GM12878 (cell line): Measurements from ENCODE around the gene FXYD1. TPM values are rescaled to one million over a fixed set of nuclear protein-coding genes. Genes with fewer than 3 reads are reported as not detected.

Source experiments
- ATAC-seq: fragments of 200-7000 bp; cut with Tn5 transposase; 3 replicates; pipeline ENCODE4 v1.9.1; 2020; ENCODE audit warnings: mild to moderate bottlenecking, moderate library complexity
- BruUV-seq: library from RNA; stranded (reverse); fragments of 400-500 nt; replicated peaks from 2 replicates; lab custom pipeline; 2021; lab: Mats Ljungman, UMichigan
- CTCF ChIA-PET: fragments of 300-600 bp; sonication (Branson Sonifier 250); formaldehyde crosslinking; extraction: SDS; loops from one replicate; lab custom pipeline; 2021; ENCODE audit warnings: inconsistent platforms; lab: Yijun Ruan, JAX
- POLR2A ChIA-PET: fragments of 350-600 bp; formaldehyde crosslinking; extraction: SDS; loops from one replicate; lab custom pipeline; 2021; ENCODE audit warnings: inconsistent platforms; lab: Charles Lee
- RAD21 ChIA-PET: fragments of 300-600 bp; sonication (Branson Sonifier 250); formaldehyde crosslinking; loops from one replicate; lab custom pipeline; 2023; ENCODE audit warnings: antibody characterized with exemption; ENCODE audit not compliant: unreplicated experiment; lab: Charles Lee
- SMC1A ChIA-PET: fragments of 300-600 bp; sonication (Branson Sonifier 250); formaldehyde crosslinking; loops from one replicate; lab custom pipeline; 2023; ENCODE audit not compliant: unreplicated experiment, uncharacterized antibody; lab: Charles Lee
- DNase-seq: peaks from one replicate; pipeline ENCODE4 v3.0.0-alpha.2; 2011; ENCODE audit warnings: low read depth, low spot score
- FAIRE-seq: peaks from 3 replicates; lab custom pipeline; 2011; peaks lifted over from hg19 to GRCh38; lab: Jason Lieb, UNC
- H2AFZ ChIP-seq: 2 replicates; pipeline ENCODE4 v1.6.0; 2011; ENCODE audit warnings: low read depth, low read length, control low read depth; ENCODE audit not compliant: control insufficient read depth
- H3K27ac ChIP-seq: 2 replicates; pipeline ENCODE4 v1.5.1; 2011; ENCODE audit warnings: control low read depth; ENCODE audit not compliant: control insufficient read depth, insufficient read depth
- H3K27me3 ChIP-seq, 2 experiments: replicated peaks in 1 of 2; 2 replicates each; pipeline versions ENCODE4 v1.6.0 to v1.6.1; 2011; ENCODE audit warnings: low read length in 1 of 2; ENCODE audit not compliant: control insufficient read depth in 2 of 2, insufficient read depth in 2 of 2
- H3K36me3 ChIP-seq, 2 experiments: 2 replicates each; pipeline ENCODE4 v1.5.1; 2011; ENCODE audit warnings: low read length in 1 of 2; ENCODE audit not compliant: control insufficient read depth in 2 of 2, insufficient read depth in 2 of 2
- H3K4me1 ChIP-seq: 2 replicates; pipeline ENCODE4 v1.6.1; 2011; ENCODE audit warnings: mild to moderate bottlenecking, low read length, moderate library complexity, mixed read lengths; ENCODE audit not compliant: control insufficient read depth, insufficient read depth
- H3K4me2 ChIP-seq: 2 replicates; pipeline ENCODE4 v1.6.0; 2011; ENCODE audit warnings: control low read depth; ENCODE audit not compliant: control insufficient read depth, insufficient read depth
- H3K4me3 ChIP-seq: fragments of 200-600 bp; sonication (generic); 2 replicates; pipeline ENCODE4 v1.5.1; 2016
- H3K79me2 ChIP-seq: 2 replicates; pipeline ENCODE4 v1.6.0; 2011; ENCODE audit warnings: low read length; ENCODE audit not compliant: control insufficient read depth, insufficient read depth
- H3K9ac ChIP-seq: 2 replicates; pipeline ENCODE4 v1.8.0; 2011; ENCODE audit warnings: low read length, control low read depth, mixed read lengths; ENCODE audit not compliant: control insufficient read depth, insufficient read depth
- H3K9me3 ChIP-seq: replicated peaks from 3 replicates; pipeline ENCODE4 v1.5.1; 2011; ENCODE audit warnings: mild to moderate bottlenecking, low read length; ENCODE audit not compliant: control insufficient read depth, insufficient read depth
- H4K20me1 ChIP-seq: 2 replicates; pipeline ENCODE4 v1.6.0; 2011; ENCODE audit not compliant: control insufficient read depth, insufficient read depth
- BMI1 ChIP-seq: fragments of 450-650 bp; IDR thresholded peaks from 2 replicates; pipeline ENCODE4 v1.6.1; 2016; ENCODE audit warnings: mild to moderate bottlenecking, moderate library complexity, borderline replicate concordance
- CHD1 ChIP-seq: IDR thresholded peaks from 2 replicates; pipeline ENCODE4 v1.6.1; 2012; ENCODE audit warnings: low read depth, low read length, improper control_type of control experiment
- JUNB ChIP-seq: IDR thresholded peaks from 2 replicates; pipeline ENCODE4 v1.6.1; 2016; ENCODE audit warnings: antibody characterized with exemption, mild to moderate bottlenecking
- MXI1 ChIP-seq: fragments of 150-350 bp; IDR thresholded peaks from 2 replicates; pipeline ENCODE4 v1.6.1; 2011; ENCODE audit warnings: low read depth, mild to moderate bottlenecking, inconsistent platforms, low read length, improper control_type of control experiment
- SMARCA5 ChIP-seq: fragments of 450-650 bp; IDR thresholded peaks from 2 replicates; pipeline ENCODE4 v1.6.1; 2017; ENCODE audit warnings: mild to moderate bottlenecking
- TCF7 ChIP-seq: IDR thresholded peaks from 2 replicates; pipeline ENCODE4 v1.6.1; 2014; ENCODE audit warnings: antibody characterized with exemption, borderline replicate concordance
- WGBS: methylation state at CpG from one replicate; pipeline ENCODE4 v1.1.6; 2016; ENCODE audit warnings: low lambda C conversion rate; ENCODE audit not compliant: insufficient replicate concordance, insufficient coverage; ENCODE audit errors: missing lambda C conversion rate; 5-methylcytosine and 5-hydroxymethylcytosine counted together
- in situ Hi-C: fragments of 300-500 bp; cut with MboI; formaldehyde crosslinking; loops from 9 replicates; pipeline ENCODE4 v1.14.3; 2018; ENCODE audit warnings: mixed read lengths
- intact Hi-C: fragments of 100-400 bp; cut with micrococcal nuclease; formaldehyde crosslinking; loops from one replicate; pipeline ENCODE4 v1.14.2; 2022; ENCODE audit not compliant: unreplicated experiment
- polyA plus RNA-seq, 11 experiments: library from polyadenylated mRNA; depleted of rRNA in 4 of 11; unstranded in 6 of 11; stranded (reverse) in 5 of 11; fragments of >200 nt; fragmentation: Nextera tagmentation in 4 of 11; fragmentation: Illumina TruSeq in 1 of 11; extraction: Ambion mirVana in 4 of 11; extraction: Trizol in 1 of 11; gene quantifications; 1 replicate in 1 of 11; 2 replicates in 10 of 11; pipeline versions ENCODE4 v1.2.1 to v1.2.3, GENCODE V29; 2011 to 2016; ENCODE audit warnings: inconsistent platforms in 2 of 11, missing spikeins in 2 of 11, low read depth in 1 of 11
- total RNA-seq, 4 experiments: library from RNA; depleted of rRNA in 3 of 4; stranded (reverse); fragments of >200 nt in 3 of 4; fragmentation: Illumina TruSeq in 1 of 4; extraction: Trizol in 1 of 4; gene quantifications; 2 replicates each; pipeline versions ENCODE4 v1.2.1 to v1.2.3, GENCODE V29; 2013 to 2021
- TF ChIP-seq, protein P1 (sequence below): fragments of 450-650 bp; IDR thresholded peaks from 2 replicates; pipeline ENCODE4 v1.6.1; 2017; ENCODE audit warnings: antibody characterized with exemption, mild to moderate bottlenecking, moderate library complexity

Gene FXYD1
- total and polyA plus RNA-seq, 10 of the 15 experiments (the other 5 are each of a cell fraction or from before 2014, with no cell fraction given): 0.34 to 1.2 (median 0.49) TPM; not detected in 4

- Histone ChIP-seq H3K27ac (no peak overlapping the region), H3K9ac (no peak overlapping the region), H3K79me2 (no peaks in the 10 kb centered on the region), H3K4me2 (no peak overlapping the region), H3K9me3 (peaks cover 7% of the 10 kb centered on the region), H3K4me1 (no peaks in the 10 kb centered on the region), H3K27me3 (no peaks in the 10 kb centered on the region), H4K20me1 (no peaks in the 10 kb centered on the region), H3K36me3 (no peaks in the 10 kb centered on the region), H3K4me3 (no peak overlapping the region), H2AFZ (no peak overlapping the region)
- FAIRE-seq (no peak), DNase-seq (no peak), ATAC-seq (no peak)
- in situ Hi-C loops: no loop called here
- CTCF ChIA-PET: interaction anchor here (0.6 to 1.2 kb wide), 2 partner anchors 14 to 121 kb away, joined by 3 to 4 read pairs; no protein-coding TSS in a partner anchor
- POLR2A ChIA-PET: interaction anchor here (1.0 kb wide), 1 partner anchor 74 kb away, joined by 3 read pairs; no protein-coding TSS in a partner anchor
- intact Hi-C loops: no loop called here
- RAD21 ChIA-PET: no interaction called here
- TF ChIP-seq TCF7: no peak
- TF ChIP-seq JUNB: no peak
- TF ChIP-seq BMI1: no peak
- no peak for TF ChIP-seq SMARCA5
- TF ChIP-seq MXI1: no peak
- TF ChIP-seq, protein P1, sequence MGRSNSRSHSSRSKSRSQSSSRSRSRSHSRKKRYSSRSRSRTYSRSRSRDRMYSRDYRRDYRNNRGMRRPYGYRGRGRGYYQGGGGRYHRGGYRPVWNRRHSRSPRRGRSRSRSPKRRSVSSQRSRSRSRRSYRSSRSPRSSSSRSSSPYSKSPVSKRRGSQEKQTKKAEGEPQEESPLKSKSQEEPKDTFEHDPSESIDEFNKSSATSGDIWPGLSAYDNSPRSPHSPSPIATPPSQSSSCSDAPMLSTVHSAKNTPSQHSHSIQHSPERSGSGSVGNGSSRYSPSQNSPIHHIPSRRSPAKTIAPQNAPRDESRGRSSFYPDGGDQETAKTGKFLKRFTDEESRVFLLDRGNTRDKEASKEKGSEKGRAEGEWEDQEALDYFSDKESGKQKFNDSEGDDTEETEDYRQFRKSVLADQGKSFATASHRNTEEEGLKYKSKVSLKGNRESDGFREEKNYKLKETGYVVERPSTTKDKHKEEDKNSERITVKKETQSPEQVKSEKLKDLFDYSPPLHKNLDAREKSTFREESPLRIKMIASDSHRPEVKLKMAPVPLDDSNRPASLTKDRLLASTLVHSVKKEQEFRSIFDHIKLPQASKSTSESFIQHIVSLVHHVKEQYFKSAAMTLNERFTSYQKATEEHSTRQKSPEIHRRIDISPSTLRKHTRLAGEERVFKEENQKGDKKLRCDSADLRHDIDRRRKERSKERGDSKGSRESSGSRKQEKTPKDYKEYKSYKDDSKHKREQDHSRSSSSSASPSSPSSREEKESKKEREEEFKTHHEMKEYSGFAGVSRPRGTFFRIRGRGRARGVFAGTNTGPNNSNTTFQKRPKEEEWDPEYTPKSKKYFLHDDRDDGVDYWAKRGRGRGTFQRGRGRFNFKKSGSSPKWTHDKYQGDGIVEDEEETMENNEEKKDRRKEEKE: no peak
- TF ChIP-seq CHD1: no peak
- WGBS: 53% methylated on average over 3 of the region's 3 CpGs
- BruUV-seq: no TSS peak
- SMC1A ChIA-PET: interaction anchor here (1.0 kb wide), 1 partner anchor 60 kb away, joined by 3 read pairs; no protein-coding TSS in a partner anchor
Observed at GRCh38 chr19:35176181-35176570, 37.6 kb downstream of the FXYD1 start.
